Measurements from ENCODE around the gene NUP214.
A peak's percentile ranks its signal among the peaks of the same experiment; 100 is the strongest.
"Not testable (repeated sequence)": the region's sequence is repeated elsewhere in the genome, so short reads cannot be mapped to it uniquely, and the experiment has no call there.

Gene NUP214

DNA sequence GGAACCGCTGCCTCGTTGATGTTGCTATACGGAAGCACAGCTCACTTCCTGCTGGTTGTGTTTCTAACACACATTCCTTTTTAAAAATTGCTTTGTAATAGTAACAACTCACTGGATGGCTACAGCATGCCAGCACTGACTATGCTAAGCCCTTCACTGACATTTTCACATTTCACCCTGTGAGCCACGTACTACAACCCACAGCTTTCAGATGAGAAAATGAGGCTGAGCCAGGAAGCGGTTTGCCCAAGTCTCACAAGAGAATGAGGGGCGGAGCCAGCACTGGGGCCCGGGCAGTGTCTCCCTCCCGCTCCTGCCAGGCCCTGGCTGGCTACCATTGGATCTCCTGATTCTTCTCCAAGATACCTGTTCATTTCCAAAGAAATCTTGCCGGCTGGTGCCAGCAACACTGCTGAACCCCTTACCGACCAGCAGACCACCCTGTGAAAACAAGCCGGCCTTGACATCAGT lies 112.6 kb downstream of the NUP214 start:
- peak; percentile 77 for DNase-seq

DNA sequence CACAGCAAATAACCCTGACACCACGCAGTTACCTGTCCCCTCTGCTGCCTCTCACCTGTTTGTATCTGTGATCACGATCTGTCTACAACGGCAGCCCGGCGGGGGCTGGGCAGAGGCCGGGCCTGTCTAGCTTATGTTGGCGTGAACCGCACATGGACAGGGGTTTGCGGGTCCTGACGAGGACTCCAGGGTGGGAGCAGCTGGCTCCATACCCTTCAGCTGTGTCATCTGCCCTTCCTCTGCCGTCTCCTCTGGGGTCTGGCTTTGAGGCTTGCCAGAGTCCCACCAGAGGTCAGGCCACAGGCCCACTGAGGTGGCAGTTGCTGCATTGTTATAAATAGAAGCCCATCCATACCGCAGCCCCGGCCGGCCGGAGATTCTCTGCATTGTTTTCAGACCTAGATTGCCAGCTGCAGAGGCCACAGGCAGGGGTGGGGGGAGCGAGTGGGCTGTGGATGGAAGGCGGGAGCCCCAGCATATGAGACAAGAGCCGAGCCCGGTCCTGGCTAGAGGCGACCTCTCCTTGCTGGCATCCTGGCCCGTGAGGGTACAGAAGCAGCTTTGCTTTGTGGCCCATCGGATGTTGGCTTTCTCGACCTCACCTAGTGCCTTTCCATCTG lies 113.1 kb downstream of the NUP214 start:
- no peak for DNase-seq

GRCh38 chr9:131239161-131239975 lies 114.0 kb downstream of the NUP214 start:
- no peak for DNase-seq

DNA sequence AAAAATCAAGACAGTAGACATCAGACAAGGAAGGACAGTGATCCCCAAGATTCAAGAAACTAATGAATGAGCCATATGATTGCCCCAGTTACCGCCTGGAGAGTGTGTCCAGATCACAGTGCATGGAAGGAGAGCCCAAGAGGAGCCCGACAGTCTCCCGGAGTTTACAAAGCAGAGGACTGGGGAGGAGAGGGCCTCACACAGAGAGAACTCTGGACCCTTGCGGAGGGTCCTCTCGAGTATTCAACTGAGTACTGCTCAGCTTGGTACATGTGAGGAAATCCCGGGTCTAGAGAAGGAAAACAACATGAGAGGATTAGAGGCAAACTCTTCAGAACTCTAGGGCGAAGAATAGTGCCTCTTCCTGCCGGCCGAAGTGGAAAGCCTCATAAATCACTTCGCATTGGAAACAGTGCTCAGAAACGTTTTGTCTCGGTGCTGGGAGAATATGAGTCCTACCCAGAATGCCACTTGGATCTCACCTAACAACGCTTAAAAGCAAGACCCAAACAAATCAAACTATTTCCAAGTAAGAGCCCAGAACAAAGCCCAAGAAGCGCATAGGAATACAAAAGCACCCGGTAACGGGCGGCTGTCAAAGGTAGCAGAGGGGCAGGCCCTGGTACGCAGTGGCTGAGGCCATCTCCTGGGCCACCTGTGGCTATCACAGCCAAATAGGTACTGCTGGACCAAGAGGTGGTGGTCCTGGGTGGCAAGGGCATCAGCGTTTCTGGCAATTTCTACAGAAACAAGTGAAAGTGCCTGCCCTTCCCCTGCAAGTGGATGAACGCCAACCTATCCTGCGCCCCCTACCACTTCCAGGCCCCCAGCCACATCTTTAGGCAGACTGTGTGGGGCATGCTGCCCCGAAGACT lies 114.9 kb downstream of the NUP214 start:
- DNase-seq, result no peak

DNA sequence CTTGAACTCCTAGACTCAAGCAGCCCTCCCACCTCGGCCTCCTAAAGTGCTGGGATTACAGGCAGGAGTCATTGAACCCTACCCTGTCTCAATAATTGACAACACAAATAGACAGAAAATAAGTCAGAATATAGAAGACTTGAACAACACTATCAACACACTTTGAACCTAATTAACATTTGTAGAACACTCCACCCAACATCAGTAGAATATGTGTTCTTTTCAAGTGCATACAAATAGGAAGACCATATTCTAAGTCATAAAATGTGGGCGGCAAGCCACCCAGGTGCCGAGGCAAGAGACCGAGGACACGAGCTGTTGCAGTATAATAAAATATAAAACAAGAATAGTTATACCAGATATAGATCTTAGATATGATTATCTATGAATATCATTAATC lies 118.9 kb downstream of the NUP214 start:
- DNase-seq, result not testable (repeated sequence)

- DNase-seq, result no peak
Observed at GRCh38 chr9:131246618-131247017, 121.2 kb downstream of the NUP214 start.

DNA sequence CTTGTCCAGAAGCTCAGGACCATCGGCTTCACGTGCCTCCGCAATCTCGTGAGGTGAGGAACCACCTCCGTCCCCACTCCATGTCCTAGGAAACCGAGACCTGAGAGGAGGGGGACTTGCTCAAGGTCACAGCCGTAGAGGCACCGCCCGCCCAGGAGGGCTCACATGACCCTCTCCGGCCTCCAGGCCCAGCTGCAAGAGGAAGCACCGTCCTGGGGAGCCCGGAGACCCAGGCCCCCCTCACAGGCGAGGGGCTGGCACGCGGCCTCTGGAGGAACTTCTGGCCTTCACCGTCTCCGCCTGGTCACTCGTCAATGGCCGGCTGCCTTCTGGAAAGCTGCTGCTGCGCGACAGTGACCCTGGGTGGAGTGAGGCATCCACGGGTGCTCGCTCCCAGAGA lies 126.7 kb downstream of the NUP214 start:
- DNase-seq, result no peak

GRCh38 chr9:131253891-131254491 lies 128.6 kb downstream of the NUP214 start:
- no peak for DNase-seq

DNA sequence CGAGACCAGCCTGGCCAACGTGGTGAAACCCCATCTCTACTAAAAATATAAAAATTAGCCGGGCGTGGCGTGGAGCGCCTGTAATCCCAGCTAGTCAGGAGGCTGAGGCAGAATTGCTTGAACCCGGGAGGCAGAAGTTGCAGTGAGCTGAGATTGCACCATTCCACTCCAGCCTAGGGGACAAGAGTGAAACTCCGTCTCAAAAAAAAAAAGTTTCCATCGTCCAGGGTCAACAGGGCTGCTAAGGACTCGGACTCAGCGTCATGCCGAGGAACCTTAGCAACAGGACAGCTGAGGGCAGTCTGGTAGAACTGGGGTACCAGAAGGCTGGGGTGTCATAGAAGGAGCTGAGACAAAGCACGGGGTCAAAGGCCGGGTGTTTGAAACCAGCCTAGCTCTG lies 129.2 kb downstream of the NUP214 start:
- DNase-seq, result no peak

DNA sequence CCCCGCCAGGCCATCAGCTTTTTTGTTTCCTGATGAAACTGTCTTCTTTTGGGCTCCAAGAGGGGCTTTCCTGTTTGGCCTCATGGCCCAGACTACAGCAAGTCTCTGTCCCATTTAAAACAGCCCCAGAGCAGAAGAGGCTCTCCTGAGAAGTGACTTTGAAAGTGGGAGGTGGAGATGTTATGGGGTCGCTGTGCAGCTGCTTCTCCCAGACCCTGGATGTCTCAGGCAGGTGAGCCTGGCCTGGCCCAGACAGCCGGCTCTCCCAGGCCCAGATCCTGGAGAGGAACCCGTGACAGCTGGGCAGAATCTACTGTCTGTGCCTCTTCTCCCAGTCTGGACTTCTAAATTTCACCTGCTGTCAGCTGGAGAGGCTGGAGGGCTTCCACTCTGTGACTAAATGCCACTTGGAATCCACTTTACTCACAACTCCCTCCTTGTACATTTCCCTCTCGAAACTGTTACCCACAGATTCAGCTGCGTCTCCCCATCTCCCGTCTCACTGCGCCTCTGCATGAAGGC lies 130.4 kb downstream of the NUP214 start:
- no peak for DNase-seq

DNA sequence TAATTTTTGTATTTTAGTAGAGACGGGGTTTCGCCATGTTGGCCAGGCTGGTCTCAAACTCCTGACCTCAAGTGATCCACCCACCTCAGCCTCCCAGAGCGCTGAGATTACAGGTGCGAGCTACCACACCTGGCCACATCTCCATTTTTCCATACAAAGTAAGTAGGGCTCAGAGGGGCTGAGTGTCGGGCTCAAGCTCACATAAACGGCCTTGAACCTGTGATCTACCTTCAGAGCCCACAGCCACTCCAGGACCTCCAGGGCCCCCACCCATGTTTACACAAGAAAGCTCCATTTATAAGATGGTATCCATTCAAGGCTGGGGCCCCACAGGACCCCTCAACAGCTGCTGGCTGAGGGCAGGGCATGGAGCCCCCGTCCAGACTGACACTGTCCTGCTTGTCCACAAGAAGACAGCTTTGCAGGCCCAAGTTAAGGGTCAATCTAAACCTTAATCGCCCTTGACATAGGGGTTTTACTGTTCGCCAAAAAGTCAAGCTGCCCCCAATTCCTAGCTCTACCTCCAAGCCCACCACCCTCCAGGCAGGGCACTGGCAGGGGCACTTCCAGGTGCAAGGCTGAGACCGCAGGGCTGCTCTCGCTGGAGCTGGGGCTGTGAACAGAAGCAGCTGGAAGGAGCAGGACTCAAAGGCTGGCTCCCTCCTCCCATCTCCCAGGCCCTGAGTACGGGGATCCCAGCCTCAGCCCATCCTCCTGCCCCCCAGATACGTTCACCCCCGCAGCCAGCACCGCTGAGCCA lies 132.1 kb downstream of the NUP214 start:
- no peak for DNase-seq

GRCh38 chr9:131258186-131258585 lies 132.8 kb downstream of the NUP214 start:
- no peak for DNase-seq

DNA sequence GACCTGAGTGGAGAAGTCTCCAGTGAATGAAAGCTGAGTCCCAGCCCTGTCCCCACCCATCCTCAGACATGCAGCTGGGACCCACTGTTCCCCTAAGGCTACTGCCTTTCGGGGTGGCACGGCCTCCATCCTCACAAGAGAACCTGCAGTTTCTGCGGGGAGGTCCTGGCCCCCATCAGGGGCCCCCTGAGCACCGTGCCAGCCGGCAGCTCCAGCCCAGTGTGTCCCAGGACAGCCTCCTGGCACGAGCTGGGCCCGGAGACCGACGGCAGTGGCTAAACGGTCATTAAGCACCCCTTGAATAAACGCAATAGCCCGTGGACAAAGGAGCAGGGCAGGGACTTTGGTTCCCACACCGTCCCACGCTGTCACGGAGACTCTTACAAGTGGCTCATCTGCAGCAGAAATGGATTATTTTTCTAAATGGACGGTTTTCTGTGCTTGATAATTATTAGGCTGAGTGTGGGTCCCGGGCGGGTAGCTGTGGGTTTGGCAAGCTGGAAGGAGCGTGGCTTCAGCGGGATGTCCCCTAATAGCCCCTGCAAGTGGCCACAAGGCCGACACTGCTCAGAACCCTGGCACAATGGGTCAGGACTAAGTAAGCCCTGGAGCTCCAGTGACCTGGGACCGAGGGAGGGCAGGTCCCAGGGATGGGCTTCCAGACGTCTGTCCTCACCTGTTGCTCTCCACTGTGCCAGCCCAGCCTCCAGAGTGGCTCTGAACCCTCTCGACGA lies 133.5 kb downstream of the NUP214 start:
- DNase-seq, result no peak

DNA sequence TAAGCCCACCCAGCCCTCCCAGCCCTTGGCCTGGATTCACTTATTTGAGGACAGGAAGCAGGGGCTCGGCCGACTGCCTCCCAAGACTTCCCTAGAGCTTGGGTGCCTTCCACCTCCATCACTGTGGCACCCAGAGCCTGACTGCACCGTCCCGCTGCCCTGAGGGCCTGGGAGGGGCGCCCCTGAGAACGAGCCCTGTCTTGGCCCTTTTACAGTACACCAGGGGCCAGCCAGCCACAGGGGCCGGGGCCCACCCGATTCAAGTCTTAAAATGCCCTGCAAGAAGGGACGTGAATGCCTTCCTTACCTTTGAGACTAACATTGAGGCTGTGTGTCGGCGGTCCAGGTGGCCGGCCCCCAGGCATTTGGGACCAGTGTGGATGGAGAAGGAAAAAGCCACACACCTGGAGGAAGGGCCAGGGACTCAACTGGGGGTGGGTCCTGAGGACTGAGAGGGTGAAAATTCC lies 134.1 kb downstream of the NUP214 start:
- no peak for DNase-seq

GRCh38 chr9:131259916-131260597 lies 134.7 kb downstream of the NUP214 start:
- DNase-seq, result no peak

GRCh38 chr9:131260751-131261452 lies 135.5 kb downstream of the NUP214 start:
- DNase-seq, result no peak

- DNase-seq, result no peak
Observed at GRCh38 chr9:131262327-131263032, 137.1 kb downstream of the NUP214 start.

GRCh38 chr9:131263033-131263343 lies 137.6 kb downstream of the NUP214 start:
- DNase-seq, result not testable (repeated sequence)

DNA sequence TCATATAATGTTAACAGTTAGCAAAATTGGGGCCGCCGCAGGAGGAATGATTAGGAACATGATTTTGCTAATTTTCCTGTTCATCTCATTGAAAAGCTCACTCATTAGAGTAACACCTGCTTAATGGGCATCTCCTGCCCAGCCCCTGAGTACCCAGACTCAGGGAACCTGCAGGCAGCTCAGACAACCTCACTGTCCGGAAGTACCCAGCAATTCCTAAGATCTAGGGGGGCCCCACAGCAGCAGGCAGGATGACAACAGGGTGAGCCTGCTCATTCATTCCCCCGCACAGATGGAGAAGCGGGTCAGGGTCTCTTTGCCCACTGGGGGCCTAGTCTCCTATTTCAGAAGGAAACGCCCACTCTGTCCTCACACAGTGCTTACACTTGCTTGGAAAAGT lies 138.3 kb downstream of the NUP214 start:
- DNase-seq, result no peak

Data from stimulated activated CD4-positive, alpha-beta T cell treated with anti-CD3 and anti-CD28 coated beads, Interleukin-12 subunit alpha, Interleukin-12 subunit beta, amount 100 ng/mL, for 4 hours (primary cell).